ENCODE results near the gene MOB2.

Gene MOB2

GRCh38 chr11:1457326-1457680, 29.3 kb downstream of the MOB2 start:
- no peak for DNase-seq (ENCODE audit: low read depth in 2 of 2)

- no peak for DNase-seq (ENCODE audit: low read depth in 2 of 2)
These were observed 29.8 kb downstream of the MOB2 start for GRCh38 chr11:1456596-1457325.

- DNase-seq (ENCODE audit: low read depth in 2 of 2): no peak
These were observed 30.4 kb downstream of the MOB2 start for GRCh38 chr11:1456176-1456575.

GRCh38 chr11:1455763-1456060, 30.9 kb downstream of the MOB2 start:
- no peak for DNase-seq (ENCODE audit: low read depth in 2 of 2)

GRCh38 chr11:1455032-1455762, 31.4 kb downstream of the MOB2 start:
- no peak for DNase-seq (ENCODE audit: low read depth in 2 of 2)

GRCh38 chr11:1454576-1454975, 32.0 kb downstream of the MOB2 start:
- DNase-seq (ENCODE audit: low read depth in 2 of 2): no peak

- peak in 1 of 2 donors; percentile 6 for DNase-seq (ENCODE audit: low read depth in 2 of 2)
These were observed 33.0 kb downstream of the MOB2 start for GRCh38 chr11:1453611-1454034.

GRCh38 chr11:1452744-1453143, 33.8 kb downstream of the MOB2 start:
- no peak for DNase-seq (ENCODE audit: low read depth in 2 of 2)

- DNase-seq (ENCODE audit: low read depth in 2 of 2): no peak
These were observed 34.7 kb downstream of the MOB2 start for GRCh38 chr11:1451781-1452470.

- no peak for DNase-seq (ENCODE audit: low read depth in 2 of 2)
These were observed 35.4 kb downstream of the MOB2 start for GRCh38 chr11:1450949-1451710.

GRCh38 chr11:1450344-1450875, 36.2 kb downstream of the MOB2 start:
- no peak for DNase-seq (ENCODE audit: low read depth in 2 of 2)

- DNase-seq (ENCODE audit: low read depth in 2 of 2): no peak
These were observed 36.9 kb downstream of the MOB2 start for GRCh38 chr11:1449490-1450243.

- DNase-seq (ENCODE audit: low read depth in 2 of 2): no peak
These were observed 37.7 kb downstream of the MOB2 start for GRCh38 chr11:1448882-1449281.

- no peak for DNase-seq (ENCODE audit: low read depth in 2 of 2)
These were observed 38.4 kb downstream of the MOB2 start for GRCh38 chr11:1447845-1448825.

- no peak for DNase-seq (ENCODE audit: low read depth in 2 of 2)
These were observed 40.0 kb downstream of the MOB2 start for GRCh38 chr11:1446623-1447022.

GRCh38 chr11:1445741-1446445, 40.7 kb downstream of the MOB2 start:
- DNase-seq (ENCODE audit: low read depth in 2 of 2): no peak

GRCh38 chr11:1444823-1445422, 41.7 kb downstream of the MOB2 start:
- no peak for DNase-seq (ENCODE audit: low read depth in 2 of 2)

GRCh38 chr11:1444321-1444720, 42.3 kb downstream of the MOB2 start:
- no peak for DNase-seq (ENCODE audit: low read depth in 2 of 2)

- DNase-seq (ENCODE audit: low read depth in 2 of 2): no peak
These were observed 42.8 kb downstream of the MOB2 start for GRCh38 chr11:1443737-1444136.

All from stimulated activated CD8-positive, alpha-beta memory T cell treated with anti-CD3 and anti-CD28 coated beads, Interleukin-15, amount 100 ng/mL, for 48 hours (primary cell).